Osteoblast (primary cell): ENCODE results near the gene TRPV6. TPM values are rescaled to one million over a fixed set of nuclear protein-coding genes. Genes with fewer than 3 reads are reported as not detected.

Experiments used
- DNase-seq: peaks from one replicate; pipeline ENCODE4 v3.0.0; 2011; ENCODE audit warnings: low spot score, mixed read lengths; ENCODE audit not compliant: insufficient read length; ENCODE audit errors: missing footprints
- H2AFZ ChIP-seq: 2 replicates; pipeline ENCODE4 v1.6.0; 2011; ENCODE audit warnings: mild to moderate bottlenecking, low read length
- H3K27ac ChIP-seq: 2 replicates; pipeline ENCODE4 v1.5.1; 2011; ENCODE audit warnings: mild to moderate bottlenecking, low read depth, low read length, moderate library complexity
- H3K27me3 ChIP-seq: 2 replicates; pipeline ENCODE4 v1.6.0; 2012; ENCODE audit warnings: mild to moderate bottlenecking, control low read depth, inconsistent platforms, low read length, moderate library complexity; ENCODE audit not compliant: insufficient read depth
- H3K36me3 ChIP-seq: 2 replicates; pipeline ENCODE4 v1.5.1; 2011; ENCODE audit warnings: mild to moderate bottlenecking, low read length, control low read depth, moderate library complexity; ENCODE audit not compliant: insufficient read depth
- H3K4me1 ChIP-seq: 2 replicates; pipeline ENCODE4 v1.5.1; 2011; ENCODE audit warnings: mild to moderate bottlenecking, low read length, control low read depth, moderate library complexity; ENCODE audit not compliant: insufficient read depth
- H3K4me2 ChIP-seq: 2 replicates; pipeline ENCODE4 v1.6.0; 2011; ENCODE audit warnings: mild to moderate bottlenecking, low read length; ENCODE audit not compliant: insufficient read depth
- H3K4me3 ChIP-seq: fragments of 200-600 bp; sonication (generic); 3 replicates; pipeline ENCODE4 v1.5.1; 2012; ENCODE audit warnings: mild to moderate bottlenecking, low read length, inconsistent platforms; ENCODE audit not compliant: insufficient read depth
- H3K79me2 ChIP-seq: 2 replicates; pipeline ENCODE4 v1.6.0; 2012; ENCODE audit warnings: mild to moderate bottlenecking, low read length, control low read depth, inconsistent platforms; ENCODE audit not compliant: insufficient read depth
- H3K9me3 ChIP-seq: 2 replicates; pipeline ENCODE4 v1.5.1; 2011; ENCODE audit warnings: low read depth, low read length, control low read depth
- H4K20me1 ChIP-seq: 2 replicates; pipeline ENCODE4 v1.6.0; 2012; ENCODE audit warnings: mild to moderate bottlenecking, low read length, control low read depth; ENCODE audit not compliant: insufficient read depth
- total RNA-seq: library from RNA; depleted of rRNA; stranded (reverse); fragments of >200 nt; gene quantifications from 2 replicates; pipeline ENCODE4 v1.2.3, GENCODE V29; 2012
- TF ChIP-seq, protein P1 (sequence below): IDR thresholded peaks from 2 replicates; pipeline ENCODE4 v1.5.1; 2011; ENCODE audit warnings: mild to moderate bottlenecking, low read depth, low read length, moderate library complexity; ENCODE audit errors: extremely low read depth

The TRPV6 gene
- total RNA-seq, 1 donor: not detected

DNA sequence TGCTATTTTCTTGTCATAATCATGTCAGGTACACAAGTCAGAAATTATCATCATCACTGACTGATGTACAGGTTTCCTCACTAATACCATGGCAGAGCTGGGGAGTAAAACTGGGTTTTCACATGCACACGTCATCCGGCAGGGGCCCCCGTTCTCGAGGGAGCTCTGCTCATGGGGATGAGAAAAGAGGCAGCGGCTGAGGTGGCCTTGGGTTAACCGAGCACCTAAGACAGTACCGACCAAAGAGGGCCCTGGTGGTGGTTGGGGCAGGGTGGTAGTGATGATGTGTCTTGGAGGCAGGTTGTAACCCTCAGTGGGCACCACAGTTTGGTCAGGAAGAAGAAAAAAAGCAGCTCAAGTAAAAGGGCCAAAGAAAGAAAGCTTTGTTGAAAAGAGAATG lies 12.1 kb upstream of the TRPV6 start:
- Histone ChIP-seq H3K36me3 (no peaks in the 10 kb centered on the region), H3K79me2 (no peaks in the 10 kb centered on the region), H3K27me3 (peaks cover 3% of the 10 kb centered on the region), H3K4me3 (no peak overlapping the region), H3K27ac (no peak overlapping the region), H3K4me1 (no peaks in the 10 kb centered on the region), H3K4me2 (no peak overlapping the region), H2AFZ (no peak overlapping the region), H3K9me3 (no peaks in the 10 kb centered on the region), H4K20me1 (no peaks in the 10 kb centered on the region)
- no peak for DNase-seq
- TF ChIP-seq, protein P1, sequence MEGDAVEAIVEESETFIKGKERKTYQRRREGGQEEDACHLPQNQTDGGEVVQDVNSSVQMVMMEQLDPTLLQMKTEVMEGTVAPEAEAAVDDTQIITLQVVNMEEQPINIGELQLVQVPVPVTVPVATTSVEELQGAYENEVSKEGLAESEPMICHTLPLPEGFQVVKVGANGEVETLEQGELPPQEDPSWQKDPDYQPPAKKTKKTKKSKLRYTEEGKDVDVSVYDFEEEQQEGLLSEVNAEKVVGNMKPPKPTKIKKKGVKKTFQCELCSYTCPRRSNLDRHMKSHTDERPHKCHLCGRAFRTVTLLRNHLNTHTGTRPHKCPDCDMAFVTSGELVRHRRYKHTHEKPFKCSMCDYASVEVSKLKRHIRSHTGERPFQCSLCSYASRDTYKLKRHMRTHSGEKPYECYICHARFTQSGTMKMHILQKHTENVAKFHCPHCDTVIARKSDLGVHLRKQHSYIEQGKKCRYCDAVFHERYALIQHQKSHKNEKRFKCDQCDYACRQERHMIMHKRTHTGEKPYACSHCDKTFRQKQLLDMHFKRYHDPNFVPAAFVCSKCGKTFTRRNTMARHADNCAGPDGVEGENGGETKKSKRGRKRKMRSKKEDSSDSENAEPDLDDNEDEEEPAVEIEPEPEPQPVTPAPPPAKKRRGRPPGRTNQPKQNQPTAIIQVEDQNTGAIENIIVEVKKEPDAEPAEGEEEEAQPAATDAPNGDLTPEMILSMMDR: no peak

DNA sequence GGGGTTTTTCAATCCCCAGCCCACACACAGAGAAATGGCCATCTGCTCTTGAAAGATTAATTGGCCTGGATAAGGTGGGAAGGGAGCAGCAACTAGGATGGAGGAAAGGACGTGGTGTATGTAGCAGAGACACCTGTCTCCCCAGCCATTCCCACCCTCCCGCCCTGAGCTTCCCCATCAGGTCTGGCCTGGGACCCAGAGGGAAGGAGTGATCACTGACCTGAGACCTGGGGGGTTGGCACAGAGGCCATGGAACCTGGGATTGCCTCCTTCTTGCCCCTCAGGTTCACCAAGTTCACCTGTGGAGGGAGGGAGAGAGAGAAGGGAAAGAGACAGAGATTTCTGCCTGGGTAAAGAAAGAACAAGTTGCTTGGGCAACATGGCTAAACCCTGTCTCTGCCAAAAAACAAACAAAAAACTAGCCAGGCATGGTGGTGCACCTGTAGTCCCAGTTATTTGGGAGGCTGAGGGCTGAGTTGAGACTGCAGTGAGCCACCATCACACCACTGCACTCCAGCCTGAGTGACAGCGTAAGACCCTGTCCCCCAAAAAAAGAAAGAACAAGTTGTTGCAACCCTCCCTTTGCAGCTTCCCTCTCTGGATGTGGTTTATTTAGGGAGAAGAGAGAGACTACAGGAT lies 11.3 kb upstream of the TRPV6 start:
- DNase-seq: no peak
- H2AFZ ChIP-seq: no peak overlapping the region
- TF ChIP-seq, protein P1: no peak
- H3K36me3 ChIP-seq: no peaks in the 10 kb centered on the region
- no peak overlapping the region for H3K4me2 ChIP-seq
- peaks cover 3% of the 10 kb centered on the region for H3K27me3 ChIP-seq
- H3K27ac ChIP-seq: no peak overlapping the region
- no peaks in the 10 kb centered on the region for H3K4me1 ChIP-seq
- no peaks in the 10 kb centered on the region for H3K9me3 ChIP-seq
- H4K20me1 ChIP-seq: no peaks in the 10 kb centered on the region
- no peak overlapping the region for H3K4me3 ChIP-seq
- no peaks in the 10 kb centered on the region for H3K79me2 ChIP-seq

- TF ChIP-seq, protein P1: no peak
- peaks cover 3% of the 10 kb centered on the region for H3K27me3 ChIP-seq
- H3K9me3 ChIP-seq: no peaks in the 10 kb centered on the region
- H3K4me2 ChIP-seq: no peak overlapping the region
- H3K4me3 ChIP-seq: no peak overlapping the region
- no peak for DNase-seq
- no peaks in the 10 kb centered on the region for H4K20me1 ChIP-seq
- no peaks in the 10 kb centered on the region for H3K36me3 ChIP-seq
- no peak overlapping the region for H2AFZ ChIP-seq
- H3K27ac ChIP-seq: no peak overlapping the region
- no peaks in the 10 kb centered on the region for H3K4me1 ChIP-seq
- no peaks in the 10 kb centered on the region for H3K79me2 ChIP-seq
Observed at GRCh38 chr7:142896151-142896550, 10.6 kb upstream of the TRPV6 start.

- no peak overlapping the region for H3K27ac ChIP-seq
- TF ChIP-seq, protein P1: no peak
- no peaks in the 10 kb centered on the region for H4K20me1 ChIP-seq
- H3K4me3 ChIP-seq: no peak overlapping the region
- no peaks in the 10 kb centered on the region for H3K9me3 ChIP-seq
- H3K36me3 ChIP-seq: no peaks in the 10 kb centered on the region
- H3K4me1 ChIP-seq: no peaks in the 10 kb centered on the region
- DNase-seq: no peak
- peaks cover 3% of the 10 kb centered on the region for H3K27me3 ChIP-seq
- H2AFZ ChIP-seq: no peak overlapping the region
- no peak overlapping the region for H3K4me2 ChIP-seq
- H3K79me2 ChIP-seq: no peaks in the 10 kb centered on the region
Observed at GRCh38 chr7:142894985-142895593, 9.5 kb upstream of the TRPV6 start.
